Smooth muscle cell of the brain vasculature (primary cell): ENCODE data around the gene ARL10.

Experiments used
- DNase-seq: peaks from one replicate; pipeline ENCODE4 v3.0.0-alpha.2; 2012; ENCODE audit warnings: low read depth, low spot score

ARL10 gene

GRCh38 chr5:176410486-176411180 lies 45.3 kb downstream of the ARL10 start:
- DNase-seq = no peak

GRCh38 chr5:176412517-176413254 lies 47.4 kb downstream of the ARL10 start:
- DNase-seq = no peak

- peak; percentile 28 for DNase-seq
Observed at GRCh38 chr5:176413255-176413565, 47.9 kb downstream of the ARL10 start.

- no peak for DNase-seq
Observed at GRCh38 chr5:176413709-176414191, 48.5 kb downstream of the ARL10 start.

GRCh38 chr5:176414704-176415103 lies 49.4 kb downstream of the ARL10 start:
- DNase-seq = no peak

GRCh38 chr5:176415240-176415951 lies 50.1 kb downstream of the ARL10 start:
- DNase-seq = no peak

- peak; percentile 51 for DNase-seq
Observed at GRCh38 chr5:176415952-176416924, 51.0 kb downstream of the ARL10 start, which contains the start of gene CLTB. Gene CLTB, minus strand, starts transcription at chr5:176416539. Its CDS starts 176 bp downstream, at chr5:176416363.

- no peak for DNase-seq
Observed at GRCh38 chr5:176416965-176417364, 51.7 kb downstream of the ARL10 start.

GRCh38 chr5:176418251-176418650 lies 53.0 kb downstream of the ARL10 start:
- DNase-seq = no peak

GRCh38 chr5:176420086-176420485 lies 54.8 kb downstream of the ARL10 start:
- DNase-seq = no peak

- DNase-seq = no peak
Observed at GRCh38 chr5:176420972-176421544, 55.8 kb downstream of the ARL10 start.

- no peak for DNase-seq
Observed at GRCh38 chr5:176424181-176424580, 58.9 kb downstream of the ARL10 start.

GRCh38 chr5:176425138-176425537 lies 59.9 kb downstream of the ARL10 start:
- no peak for DNase-seq

GRCh38 chr5:176425791-176426190 lies 60.5 kb downstream of the ARL10 start:
- DNase-seq = no peak

- no peak for DNase-seq
Observed at GRCh38 chr5:176426876-176427275, 61.6 kb downstream of the ARL10 start.

- DNase-seq = no peak
Observed at GRCh38 chr5:176427971-176428370, 62.7 kb downstream of the ARL10 start.

GRCh38 chr5:176429972-176430371 lies 64.7 kb downstream of the ARL10 start:
- DNase-seq = no peak
